NCI-H146 (cell line): ENCODE results near the gene UBTD1.
"Not testable (repeated sequence)": the region's sequence is repeated elsewhere in the genome, so short reads cannot be mapped to it uniquely, and the experiment has no call there.

Experiments used
- DNase-seq: peaks from one replicate; lab custom pipeline; 2025; lab: John Stamatoyannopoulos, UW

The UBTD1 gene

DNA sequence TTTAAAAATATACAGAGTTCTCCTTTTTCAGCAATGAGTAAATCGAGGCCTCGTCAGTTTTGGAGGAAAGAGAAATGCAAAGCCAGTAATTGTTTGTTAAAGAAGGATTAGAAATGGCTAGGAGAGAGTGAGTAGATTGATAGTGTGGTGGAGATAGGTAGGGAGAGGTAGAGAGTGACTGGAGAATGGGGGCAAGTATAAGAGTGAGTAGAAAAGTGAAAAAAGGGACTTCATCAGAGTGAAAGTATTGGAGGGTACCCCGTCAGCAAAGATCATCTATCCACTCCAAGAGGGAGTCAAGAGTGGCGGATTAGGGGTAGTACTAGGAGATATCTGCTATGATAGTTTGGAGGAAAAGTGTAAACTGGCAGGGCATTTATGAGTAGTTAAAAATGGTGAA lies 64.6 kb downstream of the UBTD1 start:
- no peak for DNase-seq

DNA sequence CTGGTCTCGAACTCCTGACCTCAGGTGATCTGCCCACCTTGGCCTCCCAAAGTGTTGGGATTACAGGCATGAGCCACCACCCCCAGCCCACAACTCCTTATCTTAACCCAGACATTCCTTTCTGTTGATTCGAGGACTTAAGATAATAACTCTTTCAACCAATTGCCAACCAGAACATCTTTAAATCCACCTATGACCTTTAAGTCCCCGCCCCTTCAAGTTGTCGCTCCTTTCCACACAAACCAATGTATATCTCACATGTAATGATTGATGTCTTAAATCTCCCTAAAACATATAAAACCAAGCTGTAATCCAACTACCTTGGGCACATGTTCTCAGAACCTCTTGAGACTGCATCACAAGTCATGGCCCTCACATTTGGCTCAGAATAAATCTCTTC lies 66.1 kb downstream of the UBTD1 start:
- DNase-seq, result no peak

DNA sequence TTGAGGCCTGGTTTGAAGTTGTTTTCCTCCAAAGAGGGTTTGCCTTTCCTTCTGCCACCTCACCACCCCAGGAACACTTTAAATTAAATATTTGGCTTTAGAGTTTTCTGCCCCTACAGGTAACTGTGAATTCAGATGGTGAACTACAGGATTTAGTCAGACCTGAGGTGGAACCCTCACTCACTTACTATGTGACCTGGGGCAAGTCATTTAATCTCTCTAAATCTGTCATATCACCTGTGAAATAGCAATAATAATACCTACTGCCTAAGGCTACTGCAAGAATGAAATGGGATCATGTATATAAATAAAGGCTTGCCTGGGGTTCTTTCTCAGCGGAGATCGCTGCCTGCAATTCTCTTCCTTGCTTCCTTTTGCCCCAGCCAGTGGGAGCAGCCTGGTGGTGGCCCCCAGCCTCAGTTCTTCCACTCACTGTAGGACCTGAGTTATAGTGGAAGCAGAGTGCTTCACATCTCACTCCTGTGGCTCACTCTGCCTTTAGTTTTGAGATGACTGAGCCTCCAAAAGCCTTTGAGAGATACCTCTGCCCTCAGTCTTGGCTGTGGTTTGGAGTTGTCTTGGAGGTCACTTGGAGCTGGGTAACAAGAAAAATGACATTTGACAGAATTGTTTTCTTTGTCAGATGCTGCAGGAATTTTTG lies 67.7 kb downstream of the UBTD1 start:
- no peak for DNase-seq

DNA sequence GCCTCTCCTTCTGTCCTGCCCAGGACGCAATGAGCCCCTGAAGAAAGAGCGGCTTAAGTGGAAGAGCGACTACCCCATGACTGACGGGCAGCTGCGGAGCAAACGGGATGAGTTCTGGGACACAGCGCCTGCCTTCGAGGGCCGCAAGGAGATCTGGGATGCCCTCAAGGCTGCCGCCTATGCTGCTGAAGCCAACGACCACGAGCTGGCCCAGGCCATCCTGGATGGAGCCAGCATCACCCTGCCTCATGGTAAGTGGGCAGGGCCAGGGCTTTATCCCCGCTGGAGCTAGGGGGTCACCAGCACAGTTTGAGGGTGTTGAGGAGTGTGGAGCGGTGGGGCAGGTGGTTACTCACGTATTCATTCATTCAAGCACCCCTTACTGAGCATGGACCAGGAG lies 69.2 kb downstream of the UBTD1 start:
- DNase-seq, result no peak

DNA sequence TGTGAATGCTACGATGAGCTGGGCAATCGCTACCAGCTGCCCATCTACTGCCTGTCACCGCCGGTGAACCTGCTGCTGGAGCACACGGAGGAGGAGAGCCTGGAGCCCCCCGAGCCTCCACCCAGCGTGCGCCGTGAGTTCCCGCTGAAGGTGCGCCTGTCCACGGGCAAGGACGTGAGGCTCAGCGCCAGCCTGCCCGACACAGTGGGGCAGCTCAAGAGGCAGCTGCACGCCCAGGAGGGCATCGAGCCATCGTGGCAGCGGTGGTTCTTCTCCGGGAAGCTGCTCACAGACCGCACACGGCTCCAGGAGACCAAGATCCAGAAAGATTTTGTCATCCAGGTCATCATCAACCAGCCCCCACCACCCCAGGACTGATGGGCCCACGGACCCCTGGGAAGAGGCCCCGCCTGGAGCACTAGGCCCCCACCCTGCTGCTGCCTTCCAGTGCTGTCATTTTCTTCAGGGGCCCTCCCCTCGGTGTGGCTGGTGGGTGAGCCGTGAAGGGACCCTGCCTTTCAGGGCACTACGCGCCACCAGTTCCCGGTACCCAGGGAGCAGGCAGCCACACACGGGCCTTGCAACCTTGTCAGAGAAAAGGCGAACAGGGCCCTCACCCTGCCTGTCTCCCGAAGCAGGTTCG lies 71.5 kb downstream of the UBTD1 start:
- no peak for DNase-seq

DNA sequence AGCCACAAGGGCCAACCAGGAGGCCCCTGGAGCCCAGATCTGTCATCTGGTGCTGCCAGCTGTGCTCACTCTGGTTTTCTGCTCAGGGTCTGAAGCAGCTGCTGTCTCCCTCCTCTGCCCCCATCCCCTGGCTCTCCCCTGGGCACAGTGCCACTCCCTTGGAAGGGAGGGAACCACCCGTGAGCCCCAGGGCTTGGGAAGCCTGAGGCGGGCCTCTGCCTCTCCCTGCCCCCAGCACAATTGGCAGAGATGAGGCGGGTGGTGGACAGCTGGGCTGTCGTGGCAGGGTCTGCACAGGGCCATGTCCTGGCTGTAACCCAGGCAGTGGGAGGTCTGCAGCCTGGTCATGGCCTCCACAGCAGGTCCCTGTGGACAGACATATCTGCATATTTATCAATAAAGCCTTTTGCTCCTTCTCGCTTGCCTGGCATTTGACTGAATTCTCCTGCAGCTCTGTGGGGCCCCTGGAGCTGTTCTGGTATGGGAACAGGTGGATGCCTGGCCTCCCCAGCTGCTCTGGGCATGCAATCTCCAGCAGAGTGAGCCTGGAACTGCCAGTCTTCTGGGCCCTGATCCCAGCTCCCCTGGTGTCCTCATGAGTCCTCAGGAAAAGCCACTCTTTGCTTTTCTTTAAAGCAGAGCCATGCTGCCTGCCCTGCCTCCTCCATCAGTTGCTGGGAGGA lies 72.2 kb downstream of the UBTD1 start:
- no peak for DNase-seq

DNA sequence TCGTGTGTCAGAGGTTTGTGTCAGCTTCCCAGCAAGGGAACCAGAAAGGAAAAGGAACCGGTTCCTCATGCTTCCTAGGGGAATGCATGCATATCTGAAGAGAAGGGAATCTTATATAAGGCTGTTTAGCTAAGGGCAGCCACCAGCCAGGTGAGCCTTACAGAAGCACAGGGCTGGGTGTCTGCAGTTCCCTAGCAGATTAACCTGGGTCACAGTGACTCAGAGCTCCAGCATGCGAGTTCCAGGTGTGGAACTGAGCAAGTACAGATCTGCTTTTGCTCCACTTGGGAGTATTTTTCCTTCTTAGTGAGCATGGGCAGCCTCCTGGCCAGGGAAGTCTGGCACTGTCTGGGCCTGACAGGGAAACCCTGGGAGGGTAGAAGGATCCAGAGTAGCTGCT lies 72.9 kb downstream of the UBTD1 start:
- no peak for DNase-seq

DNA sequence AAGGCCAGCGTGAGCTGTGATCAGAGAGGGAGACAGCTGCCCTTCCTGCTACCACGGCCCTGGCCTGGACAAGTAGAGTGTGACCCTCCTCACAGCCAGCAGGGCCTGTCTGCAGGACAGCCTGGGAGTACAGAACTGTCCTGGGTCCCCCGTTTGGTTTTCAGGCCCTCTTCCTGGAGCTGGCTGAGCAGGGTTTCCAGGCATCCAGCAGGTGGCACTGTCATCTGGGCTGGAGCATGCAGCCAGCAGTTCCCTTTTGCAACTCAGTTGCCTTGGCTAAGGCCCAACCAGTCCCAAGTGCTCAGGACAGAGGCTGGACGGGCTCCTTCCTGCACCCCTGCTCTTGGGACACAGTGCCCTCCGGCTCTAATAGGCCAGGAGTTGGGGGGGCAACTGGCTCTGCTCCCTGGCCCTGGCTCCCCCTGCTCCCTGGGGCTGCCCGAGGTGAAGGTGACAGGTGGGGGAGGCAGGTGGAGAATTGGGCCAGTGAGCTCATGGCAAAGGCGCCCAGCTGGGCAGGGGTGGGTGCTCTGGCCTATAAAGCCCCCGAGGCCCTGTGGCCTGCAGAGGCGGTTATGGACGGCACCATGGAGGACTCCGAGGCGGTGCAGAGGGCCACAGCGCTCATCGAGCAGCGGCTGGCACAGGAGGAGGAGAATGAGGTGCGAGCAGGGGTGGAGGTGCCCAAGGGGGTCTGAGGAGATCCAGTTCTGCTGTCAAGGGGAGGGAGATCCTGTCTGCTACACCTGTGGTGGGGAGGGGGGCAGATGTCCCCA lies 73.7 kb downstream of the UBTD1 start, which contains the start of gene ANKRD2:
Gene ANKRD2 (plus strand): TSS at position 566 of the 776 bp plus-strand sequence. CDS start 10 bp downstream, at position 576.
- peak; percentile 46 for DNase-seq

DNA sequence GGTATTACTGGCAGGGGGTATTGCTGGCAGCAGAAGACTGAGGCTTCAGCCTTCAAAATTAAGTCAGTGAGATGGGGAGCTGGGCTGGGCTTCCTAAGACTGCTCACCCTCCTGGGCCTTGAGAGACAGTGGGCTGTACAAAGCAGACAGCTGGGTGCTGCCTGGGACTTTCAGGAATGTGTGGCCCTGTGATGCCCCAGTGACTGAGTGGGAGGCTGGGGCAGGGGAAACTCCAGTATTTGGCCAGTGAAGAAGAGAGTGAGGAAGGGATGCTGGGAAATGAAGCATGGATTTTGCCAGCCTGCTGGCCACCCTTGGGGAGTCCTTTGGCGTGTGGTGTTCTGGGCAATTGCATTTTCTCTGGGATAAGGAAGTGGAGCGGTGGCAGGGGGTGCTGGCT lies 74.3 kb downstream of the UBTD1 start:
- DNase-seq, result no peak

DNA sequence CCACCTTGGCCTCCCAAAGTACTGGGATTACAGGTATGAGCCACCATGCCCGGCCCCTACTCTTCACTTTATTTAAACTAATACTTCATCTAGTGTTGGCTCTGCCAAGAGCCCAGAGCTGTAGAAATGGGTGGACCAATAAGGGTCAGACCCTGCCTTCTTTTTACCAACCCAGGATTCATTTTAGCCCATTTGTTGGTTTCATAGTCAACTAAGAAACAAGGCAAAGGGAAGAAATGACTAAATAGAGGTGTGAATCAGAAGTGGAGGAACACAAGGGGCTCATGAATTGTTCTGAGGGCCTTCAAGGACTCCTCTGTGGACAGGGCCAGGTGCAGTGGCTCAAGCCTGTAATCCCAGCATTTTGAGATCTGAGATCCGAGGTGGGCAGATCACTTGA lies 74.9 kb downstream of the UBTD1 start:
- no peak for DNase-seq

DNA sequence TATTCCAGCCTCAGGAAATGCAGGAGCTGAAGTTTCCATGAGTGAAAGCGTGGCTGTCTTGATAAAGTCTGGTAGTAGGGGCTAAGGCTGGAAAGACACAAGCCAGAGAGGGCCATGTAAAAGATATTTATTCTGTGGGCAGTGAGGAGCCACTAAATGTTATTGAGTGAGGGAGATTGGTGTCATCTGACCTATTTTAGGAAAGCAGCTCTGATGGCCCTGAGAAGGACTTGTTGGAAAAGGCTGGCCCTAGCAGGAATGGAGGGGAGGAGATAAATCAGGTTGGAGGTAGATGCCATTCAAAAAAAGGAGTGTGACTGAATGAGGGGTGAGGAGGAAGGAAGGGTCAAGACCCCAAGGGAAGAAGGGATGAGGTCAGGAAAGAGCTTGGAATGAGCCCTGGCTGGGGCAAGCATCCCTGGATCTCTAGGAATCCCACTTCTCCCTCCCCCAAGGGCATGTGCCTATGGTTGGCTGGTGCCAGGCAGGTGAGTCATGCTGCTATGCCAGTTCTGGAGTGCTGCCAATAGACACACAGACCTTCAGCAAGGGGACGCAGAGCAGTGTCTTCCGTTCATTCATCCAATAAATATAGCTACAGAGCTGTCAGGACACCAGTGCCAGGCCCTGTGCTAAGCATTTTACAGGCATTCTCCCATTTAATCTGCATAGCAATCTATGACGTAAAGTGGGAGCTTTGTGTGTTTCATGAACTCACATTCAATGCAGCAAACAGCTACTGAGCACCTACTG lies 75.8 kb downstream of the UBTD1 start:
- peak; percentile 34 for DNase-seq

DNA sequence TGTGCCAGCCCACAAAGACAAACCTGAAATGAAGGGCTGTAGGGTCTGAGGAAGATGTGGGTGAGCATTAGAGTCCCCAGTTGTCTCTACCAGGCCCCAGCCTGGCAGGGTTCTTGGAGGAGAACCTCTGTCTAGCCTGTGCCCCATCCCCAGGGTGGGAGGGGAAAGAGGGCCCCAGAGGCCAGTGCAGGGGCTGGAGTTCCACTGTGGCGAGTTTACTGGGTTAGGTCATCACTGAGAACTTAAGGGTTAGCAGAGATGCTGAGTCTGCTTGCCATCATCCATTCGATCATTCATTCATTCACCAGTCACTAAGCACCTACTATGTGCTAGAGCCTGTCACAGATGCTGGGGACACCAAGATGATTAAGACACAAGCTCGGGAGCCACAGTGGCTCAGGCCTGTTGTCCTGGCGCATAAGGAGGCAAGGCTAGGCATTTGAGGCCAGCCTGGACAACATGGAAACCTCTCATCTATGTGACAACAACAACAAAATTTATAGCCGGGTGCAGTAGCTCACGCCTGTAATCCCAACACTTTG lies 76.5 kb downstream of the UBTD1 start:
- DNase-seq, result no peak

DNA sequence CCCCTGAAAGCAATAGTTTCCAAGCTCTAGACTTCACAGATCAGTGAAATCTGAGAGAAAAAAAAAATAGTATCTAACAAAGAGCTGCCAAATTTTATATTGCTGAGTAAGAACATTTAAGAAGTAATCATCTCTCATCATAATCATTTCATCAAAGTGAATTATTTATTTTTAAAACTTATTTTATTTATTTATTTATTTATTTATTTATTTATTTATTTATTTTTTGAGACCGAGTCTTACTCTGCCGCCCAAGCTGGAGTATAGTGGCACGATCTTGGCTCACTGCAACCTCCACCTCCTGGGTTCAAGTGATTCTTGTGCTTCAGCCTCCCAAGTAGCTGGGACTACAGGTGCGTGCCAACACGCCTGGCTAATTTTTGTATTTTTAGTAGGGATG lies 77.8 kb downstream of the UBTD1 start:
- not testable (repeated sequence) for DNase-seq

DNA sequence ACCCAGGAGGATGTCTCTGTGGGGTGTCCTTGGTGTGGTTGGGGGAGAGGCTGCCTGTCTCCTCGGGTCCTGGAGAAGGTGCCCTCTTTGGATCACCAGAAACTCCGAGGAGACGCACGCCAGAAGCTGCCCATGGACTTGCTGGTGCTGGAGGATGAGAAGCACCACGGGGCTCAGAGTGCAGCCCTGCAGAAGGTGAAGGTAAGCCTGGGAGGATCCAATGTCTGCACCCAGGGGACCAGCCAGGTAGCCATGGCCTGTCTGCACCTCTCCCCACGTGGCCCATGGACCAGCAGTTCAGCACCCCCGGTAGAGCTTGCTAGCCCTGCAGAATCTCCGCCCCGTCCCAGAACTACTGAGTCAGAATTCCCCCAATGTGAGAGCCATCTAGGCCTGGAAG lies 79.0 kb downstream of the UBTD1 start:
- no peak for DNase-seq

DNA sequence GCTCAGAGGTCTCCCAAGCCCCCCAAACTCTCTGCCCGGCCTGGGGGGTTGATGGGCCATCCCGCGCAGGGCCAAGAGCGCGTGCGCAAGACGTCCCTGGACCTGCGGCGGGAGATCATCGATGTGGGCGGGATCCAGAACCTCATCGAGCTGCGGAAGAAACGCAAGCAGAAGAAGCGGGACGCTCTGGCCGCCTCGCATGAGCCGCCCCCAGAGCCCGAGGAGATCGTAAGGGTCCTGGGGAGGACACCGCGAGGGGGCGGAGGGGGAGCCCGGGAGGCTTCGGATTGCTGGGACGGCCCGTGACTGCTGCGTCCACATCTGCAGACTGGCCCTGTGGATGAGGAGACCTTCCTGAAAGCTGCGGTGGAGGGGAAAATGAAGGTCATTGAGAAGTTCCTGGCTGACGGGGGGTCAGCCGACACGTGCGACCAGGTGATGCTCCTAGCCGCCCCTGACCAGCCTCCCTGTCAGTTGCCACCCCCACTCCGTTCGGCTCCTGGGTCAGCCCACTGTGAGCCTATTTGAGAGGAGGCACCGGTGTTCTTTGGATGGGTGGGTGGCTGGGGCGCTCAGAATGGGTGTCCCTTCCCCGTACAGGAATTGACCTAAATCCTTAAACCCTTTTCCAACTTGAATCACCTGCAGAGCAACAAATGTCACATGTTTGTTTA lies 79.6 kb downstream of the UBTD1 start:
- no peak for DNase-seq

DNA sequence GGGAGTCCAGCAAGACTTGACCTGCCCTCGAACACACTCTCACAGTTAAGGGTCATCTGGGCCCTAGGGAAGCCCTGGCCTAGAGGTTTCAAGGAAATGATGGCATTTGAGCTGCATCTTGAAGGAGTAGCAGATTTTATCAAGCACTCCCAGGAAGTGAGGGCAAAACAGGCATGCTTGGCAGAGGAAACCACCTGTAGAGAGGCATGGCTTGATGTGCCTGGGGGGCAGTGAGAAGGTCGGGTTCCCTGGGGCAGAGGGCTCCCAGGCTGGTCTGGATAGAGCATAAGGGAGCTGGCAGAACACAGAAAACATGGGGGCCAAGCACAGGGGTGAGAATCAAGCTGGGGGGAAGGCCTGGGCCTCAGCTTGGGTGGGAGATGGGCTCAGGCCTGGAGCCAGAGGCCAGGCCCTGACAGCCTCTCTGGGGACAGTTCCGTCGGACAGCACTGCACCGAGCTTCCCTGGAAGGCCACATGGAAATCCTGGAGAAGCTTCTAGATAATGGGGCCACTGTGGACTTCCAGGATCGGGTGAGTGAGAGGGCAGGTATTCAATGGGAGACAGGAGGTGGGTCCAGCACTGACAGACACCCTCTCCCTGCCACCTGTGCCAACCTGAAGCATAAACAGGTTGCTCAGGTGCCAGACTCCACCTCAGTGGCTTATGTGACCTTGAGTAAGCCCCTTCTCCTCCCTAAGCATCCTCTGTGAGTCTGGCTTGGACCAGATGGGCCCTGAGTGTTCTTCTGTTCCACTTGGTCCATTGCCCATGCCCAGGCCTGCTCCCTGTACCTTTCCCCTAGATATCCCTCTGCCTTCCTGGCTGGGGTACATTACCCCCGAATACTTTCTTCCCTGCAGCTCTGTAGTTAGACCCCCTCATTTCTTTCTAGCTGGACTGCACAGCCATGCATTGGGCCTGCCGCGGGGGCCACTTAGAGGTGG lies 82.0 kb downstream of the UBTD1 start:
- DNase-seq, result no peak

DNA sequence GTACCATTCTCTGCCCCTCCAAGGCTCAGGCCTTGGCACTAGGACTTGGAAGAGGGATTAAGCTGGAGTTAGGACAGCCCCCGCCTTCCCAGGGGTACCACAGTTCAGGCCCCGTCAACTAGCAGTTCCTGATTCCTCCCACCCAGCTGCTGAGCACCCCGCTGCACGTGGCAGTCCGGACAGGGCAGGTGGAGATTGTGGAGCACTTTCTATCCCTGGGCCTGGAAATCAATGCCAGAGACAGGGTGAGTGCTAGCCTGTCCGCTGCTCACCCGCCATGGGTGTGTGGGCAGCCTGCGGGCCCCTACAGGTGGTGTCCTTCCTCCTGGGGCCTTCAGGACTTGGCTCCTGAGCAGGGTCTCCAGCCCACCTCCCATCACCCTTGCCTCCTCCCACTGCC lies 83.4 kb downstream of the UBTD1 start:
- no peak for DNase-seq

DNA sequence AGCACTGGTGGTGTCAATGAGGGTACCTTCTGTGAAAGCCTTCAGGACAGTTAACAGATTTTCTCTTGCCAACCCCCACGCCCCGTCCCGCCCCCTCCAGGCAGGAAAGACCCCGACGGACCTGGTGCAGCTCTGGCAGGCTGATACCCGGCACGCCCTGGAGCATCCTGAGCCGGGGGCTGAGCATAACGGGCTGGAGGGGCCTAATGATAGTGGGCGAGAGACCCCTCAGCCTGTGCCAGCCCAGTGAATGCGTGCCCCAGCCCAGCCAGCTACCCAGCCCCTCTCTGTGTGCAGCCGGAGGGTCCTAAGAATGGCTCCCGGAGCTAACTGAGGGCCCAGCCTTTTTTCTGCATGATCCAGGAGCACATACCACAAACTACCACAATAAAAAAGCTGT lies 84.8 kb downstream of the UBTD1 start:
- no peak for DNase-seq

DNA sequence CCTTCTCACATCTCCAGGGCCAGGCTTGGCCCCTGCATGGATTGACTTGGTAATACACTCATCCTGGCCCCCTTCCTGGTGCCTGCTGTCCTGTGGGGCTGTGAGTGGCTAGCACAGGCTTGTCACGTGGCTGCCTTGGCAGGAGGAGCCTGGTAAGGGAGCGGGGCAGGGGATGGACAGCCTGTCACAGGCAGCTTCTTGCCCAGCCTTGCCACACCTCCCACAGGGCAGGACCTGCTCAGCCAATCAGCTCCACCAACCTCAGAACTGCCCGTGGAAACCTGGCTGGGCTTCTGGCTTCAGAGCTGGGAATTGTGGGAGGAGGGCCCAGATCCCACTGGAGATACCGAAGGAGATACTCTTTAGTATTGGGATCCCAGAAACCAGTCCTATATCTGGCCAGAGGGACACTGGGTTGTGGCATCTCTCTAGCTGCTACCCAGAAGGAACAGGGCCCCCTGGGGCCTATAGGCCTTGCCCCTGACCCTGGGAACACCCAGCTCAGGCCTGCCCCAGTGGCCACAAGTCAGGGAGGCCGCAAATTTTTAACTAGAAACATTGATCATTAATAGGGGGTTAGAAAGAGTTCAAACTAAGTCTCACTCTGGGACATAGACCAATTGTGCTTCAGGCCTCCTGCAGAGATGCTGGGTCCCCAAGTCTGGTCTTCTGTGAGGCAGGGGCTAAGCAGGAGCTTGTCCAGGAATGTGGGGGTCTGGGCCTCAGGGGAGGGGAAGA lies 85.5 kb downstream of the UBTD1 start, which contains the start of gene HOGA1:
Gene HOGA1 (plus strand): TSS at position 330 of the 738 bp plus-strand sequence. CDS start 315 bp downstream, at position 645.
- peak; percentile 53 for DNase-seq
